Thoracic aorta (tissue), 2 donors: ENCODE measurements around the gene BTBD16. TPM values are rescaled to one million over a fixed set of nuclear protein-coding genes. Genes with fewer than 3 reads are reported as not detected.

ENCODE experiments used
- ATAC-seq: fragments of 150-250 bp; one replicate; pipeline ENCODE4 v1.8.0; 2017; ENCODE audit warnings: low read depth; ENCODE audit not compliant: insufficient number of reproducible peaks, low FRiP score
- DNase-seq: peaks from one replicate; pipeline ENCODE4 v3.0.0-alpha.2; 2020; ENCODE audit warnings: low spot score
- H3K27ac ChIP-seq, 2 donors: fragments of 200-600 bp; sonication (generic); 1 replicate in 1 of 2; 2 replicates in 1 of 2; pipeline ENCODE4 v1.5.1; 2016; ENCODE audit warnings: mild to moderate bottlenecking in 2 of 2, moderate library complexity in 2 of 2
- H3K27me3 ChIP-seq: fragments of 200-600 bp; sonication (generic); replicated peaks from 2 replicates; pipeline ENCODE4 v1.6.0; 2016; ENCODE audit warnings: mild to moderate bottlenecking; ENCODE audit not compliant: insufficient read depth
- H3K36me3 ChIP-seq: fragments of 200-600 bp; sonication (generic); one replicate; pipeline ENCODE4 v1.5.1; 2016
- H3K4me1 ChIP-seq, 2 donors: fragments of 200-600 bp; sonication (generic); 1 replicate in 1 of 2; 2 replicates in 1 of 2; pipeline versions ENCODE4 v1.5.1 to v1.6.0; 2016; ENCODE audit warnings: low read depth in 2 of 2, mild to moderate bottlenecking in 1 of 2; ENCODE audit not compliant: control insufficient read depth in 1 of 2
- H3K4me3 ChIP-seq: fragments of 200-600 bp; sonication (generic); 2 replicates; pipeline ENCODE4 v1.5.1; 2016; ENCODE audit warnings: mild to moderate bottlenecking
- H3K9me3 ChIP-seq: fragments of 200-600 bp; sonication (generic); 2 replicates; pipeline ENCODE4 v1.5.1; 2016
- total RNA-seq, 2 donors: library from RNA; depleted of rRNA; stranded (reverse); fragments of >200 nt; gene quantifications; one replicate each; pipeline versions ENCODE4 v1.1.0 to v1.2.3, GENCODE V29; 2016
- TF ChIP-seq, protein P1 (sequence below): fragments of 200-600 bp; sonication (generic); IDR thresholded peaks from one replicate; pipeline ENCODE4 v1.5.1; 2019; ENCODE audit warnings: antibody characterized with exemption

Gene BTBD16
- total RNA-seq, 2 donors from 2014 or later = not detected

DNA sequence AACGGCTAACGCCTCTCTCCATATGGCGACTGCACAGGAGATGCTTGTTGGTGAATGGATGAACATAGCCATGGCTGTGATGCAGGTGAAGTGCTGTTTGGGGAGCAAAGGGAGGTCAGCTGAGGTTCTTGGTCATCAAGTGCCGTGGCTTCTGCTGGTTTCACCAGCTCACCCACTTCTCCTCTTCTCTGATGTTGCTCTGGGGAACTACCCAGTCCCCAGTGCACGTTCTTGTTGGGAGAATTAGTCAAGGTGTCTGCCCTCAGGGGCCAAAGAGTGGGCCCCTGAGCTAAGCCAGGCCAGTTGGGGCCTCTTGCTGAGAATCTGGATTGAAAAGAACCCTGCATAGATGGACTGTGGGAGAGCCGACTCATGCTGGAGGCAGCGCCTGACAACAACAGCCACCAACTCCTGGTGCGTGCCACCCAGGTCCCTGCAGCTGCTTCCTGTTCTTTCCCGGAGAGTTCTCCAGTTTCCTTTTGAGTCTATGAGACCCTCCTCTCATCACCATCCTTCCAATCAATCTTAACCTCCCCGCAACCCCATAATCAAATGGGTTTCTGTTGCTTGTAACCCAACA lies 3.0 kb downstream of the BTBD16 start:
- Histone ChIP-seq H3K4me1 (no peaks in the 10 kb centered on the region), H3K4me3 (no peak overlapping the region), H3K9me3 (no peaks in the 10 kb centered on the region), H3K27me3 (no peaks in the 10 kb centered on the region), H3K36me3 (peaks cover 9% of the 10 kb centered on the region), H3K27ac (no peak overlapping the region)
- ATAC-seq (no peak), DNase-seq (no peak)
- TF ChIP-seq, protein P1, sequence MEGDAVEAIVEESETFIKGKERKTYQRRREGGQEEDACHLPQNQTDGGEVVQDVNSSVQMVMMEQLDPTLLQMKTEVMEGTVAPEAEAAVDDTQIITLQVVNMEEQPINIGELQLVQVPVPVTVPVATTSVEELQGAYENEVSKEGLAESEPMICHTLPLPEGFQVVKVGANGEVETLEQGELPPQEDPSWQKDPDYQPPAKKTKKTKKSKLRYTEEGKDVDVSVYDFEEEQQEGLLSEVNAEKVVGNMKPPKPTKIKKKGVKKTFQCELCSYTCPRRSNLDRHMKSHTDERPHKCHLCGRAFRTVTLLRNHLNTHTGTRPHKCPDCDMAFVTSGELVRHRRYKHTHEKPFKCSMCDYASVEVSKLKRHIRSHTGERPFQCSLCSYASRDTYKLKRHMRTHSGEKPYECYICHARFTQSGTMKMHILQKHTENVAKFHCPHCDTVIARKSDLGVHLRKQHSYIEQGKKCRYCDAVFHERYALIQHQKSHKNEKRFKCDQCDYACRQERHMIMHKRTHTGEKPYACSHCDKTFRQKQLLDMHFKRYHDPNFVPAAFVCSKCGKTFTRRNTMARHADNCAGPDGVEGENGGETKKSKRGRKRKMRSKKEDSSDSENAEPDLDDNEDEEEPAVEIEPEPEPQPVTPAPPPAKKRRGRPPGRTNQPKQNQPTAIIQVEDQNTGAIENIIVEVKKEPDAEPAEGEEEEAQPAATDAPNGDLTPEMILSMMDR = no peak

- H3K27ac ChIP-seq = no peak overlapping the region
- H3K36me3 ChIP-seq = no peaks in the 10 kb centered on the region
- H3K4me1 ChIP-seq = peaks cover 0 to 6% of the 10 kb centered on the region in 2 donors
- H3K4me3 ChIP-seq = no peak overlapping the region
- ATAC-seq = no peak
- TF ChIP-seq, protein P1 = no peak
- H3K27me3 ChIP-seq = no peaks in the 10 kb centered on the region
- H3K9me3 ChIP-seq = no peaks in the 10 kb centered on the region
- no peak for DNase-seq
Measured at GRCh38 chr10:122276611-122277208, 5.6 kb downstream of the BTBD16 start.

DNA sequence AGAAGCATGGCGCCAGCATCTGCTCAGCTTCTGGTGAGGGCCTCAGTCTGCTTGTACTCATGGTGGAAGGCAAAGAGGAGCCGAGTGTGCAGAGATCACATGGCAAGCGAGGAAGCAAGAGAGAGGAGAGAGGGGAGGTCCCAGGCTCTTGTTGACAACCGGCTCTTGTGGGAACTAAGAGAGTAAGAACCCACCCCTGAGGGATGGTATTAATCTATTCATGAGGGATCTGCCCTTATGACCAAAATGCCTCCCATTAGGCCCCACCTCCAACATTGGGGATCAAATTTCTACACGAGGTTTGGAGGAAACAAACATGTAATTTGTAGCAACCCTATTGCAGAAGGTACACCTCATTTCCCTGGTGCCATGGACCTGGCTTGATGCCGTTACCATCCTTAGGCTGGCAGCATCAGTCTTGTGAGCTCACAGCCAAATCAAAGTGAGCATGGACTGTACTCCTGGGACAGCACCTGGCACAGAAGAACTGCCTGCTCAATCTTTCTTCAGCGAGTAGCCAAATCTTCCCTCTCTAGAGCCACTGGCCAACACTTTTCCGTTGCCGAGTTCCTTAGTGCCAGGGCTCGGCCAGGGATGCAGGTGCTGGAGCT lies 6.5 kb downstream of the BTBD16 start:
- no peaks in the 10 kb centered on the region for H3K36me3 ChIP-seq
- TF ChIP-seq, protein P1 = no peak
- DNase-seq (no peak), ATAC-seq (no peak)
- H3K4me1 ChIP-seq = peaks cover 3 to 15% of the 10 kb centered on the region in 2 donors
- no peaks in the 10 kb centered on the region for H3K27me3 ChIP-seq
- H3K9me3 ChIP-seq = no peaks in the 10 kb centered on the region
- no peak overlapping the region for H3K4me3 ChIP-seq
- no peak overlapping the region for H3K27ac ChIP-seq

DNA sequence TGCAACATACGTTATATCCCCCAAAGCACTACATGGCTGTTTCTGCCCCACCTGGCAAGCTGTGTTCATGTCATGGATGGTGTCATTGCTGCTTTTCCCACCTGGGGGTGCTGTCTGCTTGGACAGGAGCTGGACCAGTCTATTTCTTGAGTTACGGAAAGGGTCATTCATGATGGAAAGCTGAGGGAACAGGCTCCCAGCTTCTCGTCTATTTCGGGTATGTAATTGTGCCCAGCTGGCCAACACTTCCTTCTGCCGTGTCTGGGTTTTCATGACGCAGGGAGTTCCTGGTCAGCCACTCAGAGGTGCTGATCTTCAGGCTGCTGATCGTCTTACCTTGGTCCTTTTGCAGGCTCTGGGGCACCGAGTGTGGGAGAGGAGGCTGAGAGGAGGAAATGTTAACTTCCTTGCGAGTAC lies 8.6 kb downstream of the BTBD16 start:
- Histone ChIP-seq H3K36me3 (no peaks in the 10 kb centered on the region), H3K4me3 (no peak overlapping the region), H3K9me3 (no peaks in the 10 kb centered on the region), H3K4me1 (peaks cover 3 to 17% of the 10 kb centered on the region in 2 donors), H3K27me3 (no peaks in the 10 kb centered on the region), H3K27ac (peak overlapping the region in 1 of 2 donors; percentile 12)
- ATAC-seq (no peak), DNase-seq (no peak)
- TF ChIP-seq, protein P1 = peak; percentile 48

- no peaks in the 10 kb centered on the region for H3K36me3 ChIP-seq
- no peaks in the 10 kb centered on the region for H3K9me3 ChIP-seq
- no peak overlapping the region for H3K4me3 ChIP-seq
- no peaks in the 10 kb centered on the region for H3K27me3 ChIP-seq
- H3K4me1 ChIP-seq = peaks cover 3 to 17% of the 10 kb centered on the region in 2 donors
- DNase-seq (no peak), ATAC-seq (no peak)
- TF ChIP-seq, protein P1 = no peak
- H3K27ac ChIP-seq = peak overlapping the region in 1 of 2 donors; percentile 12
Measured at GRCh38 chr10:122280156-122280555, 9.1 kb downstream of the BTBD16 start.
